Suprapubic skin (tissue), 4 donors: ENCODE data around the gene PARN. TPM values are rescaled to one million over a fixed set of nuclear protein-coding genes. Genes with fewer than 3 reads are reported as not detected.
"Not testable (repeated sequence)": the region's sequence is repeated elsewhere in the genome, so short reads cannot be mapped to it uniquely, and the experiment has no call there.

Experiments
- DNase-seq, 2 donors: peaks; one replicate each; pipeline ENCODE4 v3.0.0-alpha.2; 2019; ENCODE audit warnings: low spot score in 2 of 2
- H3K27ac ChIP-seq: fragments of 200-600 bp; sonication (generic); one replicate; pipeline ENCODE4 v1.5.1; 2019
- H3K27me3 ChIP-seq: fragments of 200-600 bp; sonication (generic); one replicate; pipeline ENCODE4 v1.5.1; 2019
- H3K36me3 ChIP-seq: fragments of 200-600 bp; sonication (generic); one replicate; pipeline ENCODE4 v1.5.1; 2019
- H3K4me1 ChIP-seq: fragments of 200-600 bp; sonication (generic); one replicate; pipeline ENCODE4 v1.5.1; 2019
- H3K4me3 ChIP-seq: fragments of 200-600 bp; sonication (generic); one replicate; pipeline ENCODE4 v1.5.1; 2019; ENCODE audit warnings: mild to moderate bottlenecking
- H3K9me3 ChIP-seq: fragments of 200-600 bp; sonication (generic); one replicate; pipeline ENCODE4 v1.5.1; 2019
- CTCF ChIP-seq, 2 donors: fragments of 200-600 bp in 1 of 2; fragments of 450-650 bp in 1 of 2; sonication (generic) in 1 of 2; IDR thresholded peaks; one replicate each; pipeline ENCODE4 v1.5.1; 2016 to 2019; ENCODE audit warnings: antibody characterized with exemption in 2 of 2, mild to moderate bottlenecking in 1 of 2, moderate library complexity in 1 of 2
- EP300 ChIP-seq: sonication (generic); formaldehyde crosslinking; IDR thresholded peaks from one replicate; pipeline ENCODE4 v1.6.1; 2017; ENCODE audit warnings: antibody characterized with exemption
- POLR2A ChIP-seq, 2 donors: fragments of 450-650 bp; IDR thresholded peaks; one replicate each; pipeline ENCODE4 v1.6.1; 2017; ENCODE audit warnings: antibody characterized with exemption in 2 of 2, mild to moderate bottlenecking in 2 of 2, moderate library complexity in 2 of 2
- POLR2AphosphoS5 ChIP-seq, 3 donors: sonication (generic); formaldehyde crosslinking; IDR thresholded peaks; one replicate each; pipeline ENCODE4 v1.6.1; 2017; ENCODE audit warnings: antibody characterized with exemption in 3 of 3
- WGBS: methylation state at CpG from one replicate; pipeline ENCODE4 v1.1.5; 2018; 5-methylcytosine and 5-hydroxymethylcytosine counted together
- total RNA-seq, 4 donors: library from RNA; depleted of rRNA; stranded (reverse); fragments of >200 nt; gene quantifications; one replicate each; pipeline ENCODE4 v1.1.0, GENCODE V29; 2016

The PARN gene
- total RNA-seq, 4 donors from 2014 or later: 33.7 to 44.6 (median 37.1) TPM

GRCh38 chr16:14399378-14400284, 230.4 kb downstream of the PARN start:
- Histone ChIP-seq H3K27ac (peak overlapping the region; percentile 70), H3K36me3 (no peaks in the 10 kb centered on the region), H3K4me3 (no peak overlapping the region), H3K9me3 (no peaks in the 10 kb centered on the region), H3K27me3 (no peaks in the 10 kb centered on the region), H3K4me1 (peaks cover 30% of the 10 kb centered on the region)
- 34% methylated on average over 24 of the region's 25 CpGs for WGBS
- TF ChIP-seq POLR2AphosphoS5 (IDR thresholded peaks at IDR 0.05) (peak in 1 of 3 donors; percentile 20), POLR2A (IDR thresholded peaks at IDR 0.05) (no peak), EP300 (no peak)
- peak; percentile 80 to 86 for DNase-seq

- H3K27ac ChIP-seq: no peak overlapping the region
- TF ChIP-seq CTCF (IDR thresholded peaks at IDR 0.05) (no peak), POLR2A (IDR thresholded peaks at IDR 0.05) (no peak), POLR2AphosphoS5 (IDR thresholded peaks at IDR 0.05) (no peak), EP300 (no peak)
- DNase-seq: no peak
- WGBS: 68% methylated on average over 6 of the region's 11 CpGs
- H3K4me1 ChIP-seq: peaks cover 30% of the 10 kb centered on the region
- no peak overlapping the region for H3K4me3 ChIP-seq
- no peaks in the 10 kb centered on the region for H3K36me3 ChIP-seq
- H3K9me3 ChIP-seq: no peaks in the 10 kb centered on the region
- no peaks in the 10 kb centered on the region for H3K27me3 ChIP-seq
Measured at GRCh38 chr16:14398014-14398717, 231.9 kb downstream of the PARN start.

- DNase-seq, H3K27me3 ChIP-seq, H3K4me3 ChIP-seq, H3K27ac ChIP-seq, H3K36me3 ChIP-seq, H3K9me3 ChIP-seq: not testable (repeated sequence)
- 59% methylated on average over 10 of the region's 10 CpGs for WGBS
- peaks cover 26% of the 10 kb centered on the region for H3K4me1 ChIP-seq
Measured at GRCh38 chr16:14395710-14396304, 234.3 kb downstream of the PARN start.

GRCh38 chr16:14394834-14395233, 235.2 kb downstream of the PARN start:
- peaks cover 18% of the 10 kb centered on the region for H3K4me1 ChIP-seq
- H3K9me3 ChIP-seq: no peaks in the 10 kb centered on the region
- no peaks in the 10 kb centered on the region for H3K36me3 ChIP-seq
- TF ChIP-seq CTCF (IDR thresholded peaks at IDR 0.05) (no peak), EP300 (no peak), POLR2A (IDR thresholded peaks at IDR 0.05) (no peak), POLR2AphosphoS5 (IDR thresholded peaks at IDR 0.05) (no peak)
- H3K27ac ChIP-seq: no peak overlapping the region
- H3K27me3 ChIP-seq: no peaks in the 10 kb centered on the region
- 87% methylated on average over 3 of the region's 3 CpGs for WGBS
- no peak overlapping the region for H3K4me3 ChIP-seq
- DNase-seq: no peak

- H3K36me3 ChIP-seq: no peaks in the 10 kb centered on the region
- WGBS: 76% methylated on average over 6 of the region's 6 CpGs
- DNase-seq: no peak
- no peak overlapping the region for H3K4me3 ChIP-seq
- TF ChIP-seq POLR2A (IDR thresholded peaks at IDR 0.05) (no peak), POLR2AphosphoS5 (IDR thresholded peaks at IDR 0.05) (no peak), EP300 (no peak), CTCF (IDR thresholded peaks at IDR 0.05) (no peak)
- no peaks in the 10 kb centered on the region for H3K27me3 ChIP-seq
- H3K4me1 ChIP-seq: peaks cover 6% of the 10 kb centered on the region
- H3K9me3 ChIP-seq: no peaks in the 10 kb centered on the region
- H3K27ac ChIP-seq: no peak overlapping the region
Measured at GRCh38 chr16:14392960-14393359, 237.1 kb downstream of the PARN start.

- no peaks in the 10 kb centered on the region for H3K27me3 ChIP-seq
- H3K4me1 ChIP-seq: no peaks in the 10 kb centered on the region
- 29% methylated on average over 1 of the region's 1 CpG for WGBS
- TF ChIP-seq CTCF (IDR thresholded peaks at IDR 0.05): no peak
- TF ChIP-seq POLR2AphosphoS5 (IDR thresholded peaks at IDR 0.05): no peak
- TF ChIP-seq EP300: no peak
- TF ChIP-seq POLR2A (IDR thresholded peaks at IDR 0.05): no peak
- no peaks in the 10 kb centered on the region for H3K36me3 ChIP-seq
- H3K9me3 ChIP-seq: no peaks in the 10 kb centered on the region
- H3K4me3 ChIP-seq: no peak overlapping the region
- DNase-seq: no peak
- no peak overlapping the region for H3K27ac ChIP-seq
Measured at GRCh38 chr16:14389359-14389758, 240.7 kb downstream of the PARN start.
